ENCODE data around the gene DIAPH1. TPM values are rescaled to one million over a fixed set of nuclear protein-coding genes. Genes with fewer than 3 reads are reported as not detected.

Gene DIAPH1
- polyA plus RNA-seq, 1 experiment, result 27.1 TPM

DNA sequence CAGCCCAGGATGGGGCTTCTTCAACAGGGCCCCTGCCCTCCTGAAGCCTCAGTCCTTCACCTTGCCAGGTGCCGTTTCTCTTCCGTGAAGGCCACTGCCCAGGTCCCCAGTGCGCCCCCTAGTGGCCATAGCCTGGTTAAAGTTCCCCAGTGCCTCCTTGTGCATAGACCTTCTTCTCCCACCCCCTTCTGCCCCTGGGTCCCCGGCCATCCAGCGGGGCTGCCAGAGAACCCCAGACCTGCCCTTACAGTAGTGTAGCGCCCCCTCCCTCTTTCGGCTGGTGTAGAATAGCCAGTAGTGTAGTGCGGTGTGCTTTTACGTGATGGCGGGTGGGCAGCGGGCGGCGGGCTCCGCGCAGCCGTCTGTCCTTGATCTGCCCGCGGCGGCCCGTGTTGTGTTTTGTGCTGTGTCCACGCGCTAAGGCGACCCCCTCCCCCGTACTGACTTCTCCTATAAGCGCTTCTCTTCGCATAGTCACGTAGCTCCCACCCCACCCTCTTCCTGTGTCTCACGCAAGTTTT lies 106.3 kb downstream of the DIAPH1 start:
- TF ChIP-seq, protein P1, sequence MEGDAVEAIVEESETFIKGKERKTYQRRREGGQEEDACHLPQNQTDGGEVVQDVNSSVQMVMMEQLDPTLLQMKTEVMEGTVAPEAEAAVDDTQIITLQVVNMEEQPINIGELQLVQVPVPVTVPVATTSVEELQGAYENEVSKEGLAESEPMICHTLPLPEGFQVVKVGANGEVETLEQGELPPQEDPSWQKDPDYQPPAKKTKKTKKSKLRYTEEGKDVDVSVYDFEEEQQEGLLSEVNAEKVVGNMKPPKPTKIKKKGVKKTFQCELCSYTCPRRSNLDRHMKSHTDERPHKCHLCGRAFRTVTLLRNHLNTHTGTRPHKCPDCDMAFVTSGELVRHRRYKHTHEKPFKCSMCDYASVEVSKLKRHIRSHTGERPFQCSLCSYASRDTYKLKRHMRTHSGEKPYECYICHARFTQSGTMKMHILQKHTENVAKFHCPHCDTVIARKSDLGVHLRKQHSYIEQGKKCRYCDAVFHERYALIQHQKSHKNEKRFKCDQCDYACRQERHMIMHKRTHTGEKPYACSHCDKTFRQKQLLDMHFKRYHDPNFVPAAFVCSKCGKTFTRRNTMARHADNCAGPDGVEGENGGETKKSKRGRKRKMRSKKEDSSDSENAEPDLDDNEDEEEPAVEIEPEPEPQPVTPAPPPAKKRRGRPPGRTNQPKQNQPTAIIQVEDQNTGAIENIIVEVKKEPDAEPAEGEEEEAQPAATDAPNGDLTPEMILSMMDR (IDR thresholded peaks at IDR 0.05; ENCODE audit: low read depth, low read length), result peak; percentile 83
- no peak for DNase-seq (ENCODE audit: low read depth, low spot score)
- no peaks in the 10 kb centered on the region for H3K27me3 ChIP-seq (ENCODE audit: control insufficient read depth, insufficient read depth, low read length)
- no peaks in the 10 kb centered on the region for H3K9me3 ChIP-seq (ENCODE audit: control insufficient read depth, insufficient read depth, low read length)
- H3K27ac ChIP-seq (ENCODE audit: low read depth, low read length), result peak overlapping the region; percentile 80
- POLR2A ChIA-PET, result interaction anchor here (1.2 to 2.0 kb wide), 3 partner anchors 9 to 45 kb away, joined by 5 to 10 read pairs (median 8); no protein-coding TSS in a partner anchor
- CTCF ChIA-PET, result interaction anchor here (0.7 to 11.7 kb wide), 12 partner anchors 10 to 138 kb away, joined by 3 to 165 read pairs (median 6); partner anchors contain the start of gene PCDHGC3
- no peak overlapping the region for H3K4me3 ChIP-seq (ENCODE audit: low read depth, low read length)

DNA sequence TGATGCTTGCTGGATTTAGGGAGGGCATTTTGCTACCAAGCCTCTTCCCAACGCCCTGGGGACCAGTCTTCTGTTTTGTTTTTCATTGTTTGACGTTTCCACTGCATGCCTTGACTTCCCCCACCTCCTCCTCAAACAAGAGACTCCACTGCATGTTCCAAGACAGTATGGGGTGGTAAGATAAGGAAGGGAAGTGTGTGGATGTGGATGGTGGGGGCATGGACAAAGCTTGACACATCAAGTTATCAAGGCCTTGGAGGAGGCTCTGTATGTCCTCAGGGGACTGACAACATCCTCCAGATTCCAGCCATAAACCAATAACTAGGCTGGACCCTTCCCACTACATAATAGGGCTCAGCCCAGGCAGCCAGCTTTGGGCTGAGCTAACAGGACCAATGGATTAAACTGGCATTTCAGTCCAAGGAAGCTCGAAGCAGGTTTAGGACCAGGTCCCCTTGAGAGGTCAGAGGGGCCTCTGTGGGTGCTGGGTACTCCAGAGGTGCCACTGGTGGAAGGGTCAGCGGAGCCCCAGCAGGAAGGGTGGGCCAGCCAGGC lies 107.0 kb downstream of the DIAPH1 start:
- POLR2A ChIA-PET, result interaction anchor here (2.0 kb wide), 1 partner anchor 10 kb away, joined by 10 read pairs; no protein-coding TSS in a partner anchor
- TF ChIP-seq, protein P1 (IDR thresholded peaks at IDR 0.05; ENCODE audit: low read depth, low read length), result no peak
- no peak for DNase-seq (ENCODE audit: low read depth, low spot score)
- CTCF ChIA-PET, result interaction anchor here (0.6 to 11.7 kb wide), 9 partner anchors 10 to 138 kb away, joined by 3 to 165 read pairs (median 7); no protein-coding TSS in a partner anchor
- Histone ChIP-seq H3K9me3 (ENCODE audit: control insufficient read depth, insufficient read depth, low read length) (no peaks in the 10 kb centered on the region), H3K27ac (ENCODE audit: low read depth, low read length) (peak overlapping the region; percentile 80), H3K27me3 (ENCODE audit: control insufficient read depth, insufficient read depth, low read length) (no peaks in the 10 kb centered on the region), H3K4me3 (ENCODE audit: low read depth, low read length) (no peak overlapping the region)

DNA sequence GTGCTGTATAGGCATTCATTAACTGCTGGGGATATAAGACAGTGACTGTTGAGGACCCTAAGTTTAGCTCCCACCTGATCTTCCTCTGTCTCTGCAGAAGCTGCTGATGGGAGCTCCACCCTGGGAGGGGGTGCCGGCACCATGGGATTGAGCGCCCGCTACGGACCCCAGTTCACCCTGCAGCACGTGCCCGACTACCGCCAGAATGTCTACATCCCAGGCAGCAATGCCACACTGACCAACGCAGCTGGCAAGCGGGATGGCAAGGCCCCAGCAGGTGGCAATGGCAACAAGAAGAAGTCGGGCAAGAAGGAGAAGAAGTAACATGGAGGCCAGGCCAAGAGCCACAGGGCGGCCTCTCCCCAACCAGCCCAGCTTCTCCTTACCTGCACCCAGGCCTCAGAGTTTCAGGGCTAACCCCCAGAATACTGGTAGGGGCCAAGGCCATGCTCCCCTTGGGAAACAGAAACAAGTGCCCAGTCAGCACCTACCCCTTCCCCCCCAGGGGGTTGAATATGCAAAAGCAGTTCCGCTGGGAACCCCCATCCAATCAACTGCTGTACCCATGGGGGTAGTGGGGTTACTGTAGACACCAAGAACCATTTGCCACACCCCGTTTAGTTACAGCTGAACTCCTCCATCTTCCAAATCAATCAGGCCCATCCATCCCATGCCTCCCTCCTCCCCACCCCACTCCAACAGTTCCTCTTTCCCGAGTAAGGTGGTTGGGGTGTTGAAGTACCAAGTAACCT lies 107.8 kb downstream of the DIAPH1 start:
- H3K27ac ChIP-seq (ENCODE audit: low read depth, low read length), result no peak overlapping the region

DNA sequence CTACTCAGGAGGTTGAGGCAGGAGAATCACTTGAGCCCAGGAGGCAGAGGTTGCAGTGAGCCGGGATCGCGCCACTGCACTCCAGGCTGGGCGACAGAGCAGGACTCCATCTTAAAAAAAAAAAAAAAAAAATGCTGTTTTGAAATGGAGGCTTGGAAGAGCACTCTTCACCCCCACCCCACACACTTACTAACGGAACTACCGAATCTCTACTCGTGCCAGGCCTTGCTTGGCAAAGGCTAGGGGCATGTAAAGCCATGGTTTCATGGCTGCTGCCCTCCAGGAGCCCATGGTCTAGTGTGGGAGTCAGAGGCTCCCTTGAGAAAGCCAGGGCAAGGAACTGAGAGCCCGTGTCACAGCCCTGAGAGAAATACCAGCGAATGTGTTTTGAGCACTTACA lies 108.6 kb downstream of the DIAPH1 start:
- ChIA-PET CTCF (interaction anchor here (1.7 to 11.7 kb wide), 3 partner anchors 13 to 54 kb away, joined by 8 to 165 read pairs (median 12); no protein-coding TSS in a partner anchor), POLR2A (interaction anchor here (1.0 to 4.7 kb wide), 2 partner anchors 11 to 14 kb away, joined by 3 to 40 read pairs; no protein-coding TSS in a partner anchor)
- H3K27me3 ChIP-seq (ENCODE audit: control insufficient read depth, insufficient read depth, low read length), result no peaks in the 10 kb centered on the region
- TF ChIP-seq, protein P1 (IDR thresholded peaks at IDR 0.05; ENCODE audit: low read depth, low read length), result no peak
- H3K4me3 ChIP-seq (ENCODE audit: low read depth, low read length), result no peak overlapping the region
- DNase-seq (ENCODE audit: low read depth, low spot score), result no peak
- no peak overlapping the region for H3K27ac ChIP-seq (ENCODE audit: low read depth, low read length)
- H3K9me3 ChIP-seq (ENCODE audit: control insufficient read depth, insufficient read depth, low read length), result no peaks in the 10 kb centered on the region

More for the DNA sequence above, 107.8 kb downstream of the DIAPH1 start:
- Histone ChIP-seq H3K4me3 (ENCODE audit: low read depth, low read length) (no peak overlapping the region), H3K9me3 (ENCODE audit: control insufficient read depth, insufficient read depth, low read length) (no peaks in the 10 kb centered on the region), H3K27me3 (ENCODE audit: control insufficient read depth, insufficient read depth, low read length) (no peaks in the 10 kb centered on the region)
- no peak for DNase-seq (ENCODE audit: low read depth, low spot score)
- POLR2A ChIA-PET, result interaction anchor here (4.7 kb wide), 1 partner anchor 10 kb away, joined by 40 read pairs; no protein-coding TSS in a partner anchor
- CTCF ChIA-PET, result interaction anchor here (2.0 to 11.7 kb wide), 4 partner anchors 12 to 47 kb away, joined by 7 to 165 read pairs (median 20); no protein-coding TSS in a partner anchor
- TF ChIP-seq, protein P1 (IDR thresholded peaks at IDR 0.05; ENCODE audit: low read depth, low read length), result no peak

Measured in AG04450 (cell line).